ENCODE data around the gene EPB41. TPM values are rescaled to one million over a fixed set of nuclear protein-coding genes. Genes with fewer than 3 reads are reported as not detected.

EPB41 gene
- total and polyA plus RNA-seq, 2 of the 4 experiments (the other 2 are of a cell fraction): 4.6 to 10.0 TPM

DNA sequence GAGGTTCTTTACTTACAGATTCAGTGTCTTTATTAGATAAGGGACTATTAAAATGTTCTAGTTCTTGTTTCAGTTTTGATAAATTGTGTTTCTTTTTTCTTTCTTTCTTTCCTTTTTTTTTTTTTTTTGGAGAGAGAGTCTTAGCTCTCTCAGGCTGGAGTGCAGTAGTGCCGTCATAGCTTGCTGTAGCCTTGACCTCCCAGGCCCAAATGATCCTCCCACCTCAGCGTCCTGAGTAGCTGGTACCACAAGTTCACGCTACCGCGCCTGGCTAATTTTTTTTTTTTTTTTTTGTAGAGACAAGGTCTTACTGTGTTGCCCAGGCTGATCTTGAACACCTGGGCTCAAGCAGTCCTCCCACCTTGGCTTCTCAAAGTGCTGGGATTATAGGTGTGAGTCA is 132.8 kb downstream of the EPB41 start:
- Histone ChIP-seq H4K8ac (ENCODE audit: low read depth in 2 of 2, low read length in 2 of 2) (no peak overlapping the region), H3K4me1 (ENCODE audit: control insufficient read depth, insufficient read depth, low read length) (no peaks in the 10 kb centered on the region; the same call in 1 of the 2 replicates), H3K9me1 (ENCODE audit: insufficient read depth, low read length) (no peaks in the 10 kb centered on the region), H2AFZ (replicated peaks; ENCODE audit: low read length, poor library complexity) (no peak overlapping the region), H2AK5ac (ENCODE audit: low read depth, low read length) (no peak overlapping the region), H4K5ac (ENCODE audit: low read depth, low read length) (no peak overlapping the region), H3K14ac (replicated peaks; ENCODE audit: low read depth, low read length) (no peak overlapping the region), H3K4me3 (ENCODE audit: insufficient read depth, low read depth, low read length) (no peak overlapping the region), H3K36me3 (ENCODE audit: control insufficient read depth, insufficient read depth, low read length) (no peaks in the 10 kb centered on the region), H3K27ac (ENCODE audit: insufficient read depth, low read length) (no peak overlapping the region), H3K56ac (ENCODE audit: extremely low read depth, insufficient read depth, low read length) (no peak overlapping the region), H2BK15ac (ENCODE audit: low read depth, low read length) (no peak overlapping the region), H2AK9ac (replicated peaks; ENCODE audit: low read depth, low read length, poor library complexity) (no peak overlapping the region), H3K4me2 (ENCODE audit: low read depth, low read length) (no peak overlapping the region), H3K9ac (ENCODE audit: low read depth, low read length) (no peak overlapping the region), H2BK120ac (ENCODE audit: low read depth, low read length) (no peak overlapping the region), H2BK20ac (ENCODE audit: low read depth, low read length) (no peak overlapping the region), H3K9me3 (ENCODE audit: control insufficient read depth, insufficient read depth, low read length) (no peaks in the 10 kb centered on the region), H4K20me1 (ENCODE audit: insufficient read depth, low read length) (no peaks in the 10 kb centered on the region), H2BK5ac (ENCODE audit: low read depth, low read length, poor library complexity, severe bottlenecking) (no peak overlapping the region), H3K79me1 (ENCODE audit: low read depth in 1 of 2, low read length in 2 of 2) (no peaks in the 10 kb centered on the region), H3K4ac (ENCODE audit: low read depth, low read length) (no peak overlapping the region), H3K27me3 (ENCODE audit: control insufficient read depth, insufficient read depth, low read length) (no peaks in the 10 kb centered on the region), H4K91ac (ENCODE audit: insufficient read depth, low read depth, low read length) (no peak overlapping the region), H3K23ac (ENCODE audit: low read depth, low read length) (no peak overlapping the region), H3K18ac (ENCODE audit: low read depth, low read length) (no peak overlapping the region)
- in situ Hi-C loops (cut with MboI; ENCODE audit: low sequenced_read_pairs): no loop called here
- no CpG with 5 or more reads among the region's 5 CpGs for WGBS, 2 experiments (ENCODE audit: extremely low coverage in 2 of 2, insufficient read length in 1 of 2)
- ATAC-seq (ENCODE audit: low read depth) (no peak), DNase-seq (no peak)
- TF ChIP-seq POLR2A (IDR thresholded peaks at IDR 0.05; ENCODE audit: low read depth, low read length): no peak
- TF ChIP-seq, protein P1, sequence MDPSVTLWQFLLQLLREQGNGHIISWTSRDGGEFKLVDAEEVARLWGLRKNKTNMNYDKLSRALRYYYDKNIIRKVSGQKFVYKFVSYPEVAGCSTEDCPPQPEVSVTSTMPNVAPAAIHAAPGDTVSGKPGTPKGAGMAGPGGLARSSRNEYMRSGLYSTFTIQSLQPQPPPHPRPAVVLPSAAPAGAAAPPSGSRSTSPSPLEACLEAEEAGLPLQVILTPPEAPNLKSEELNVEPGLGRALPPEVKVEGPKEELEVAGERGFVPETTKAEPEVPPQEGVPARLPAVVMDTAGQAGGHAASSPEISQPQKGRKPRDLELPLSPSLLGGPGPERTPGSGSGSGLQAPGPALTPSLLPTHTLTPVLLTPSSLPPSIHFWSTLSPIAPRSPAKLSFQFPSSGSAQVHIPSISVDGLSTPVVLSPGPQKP (IDR thresholded peaks at IDR 0.05; ENCODE audit: borderline replicate concordance, low read depth, low read length): no peak
- dilution Hi-C loops (cut with HindIII; ENCODE audit: low sequenced_read_pairs, unreplicated experiment): no loop called here
- ChIA-PET CTCF (interaction anchor here (0.5 to 0.7 kb wide), 3 partner anchors 8 to 704 kb away, joined by 3 to 6 read pairs (median 6); no protein-coding TSS in a partner anchor), POLR2A (ENCODE audit: unreplicated experiment) (no interaction called here)
- no TSS peak for BruUV-seq (replicated peaks)
- intact Hi-C loops (cut with micrococcal nuclease): no loop called here

Data from IMR-90 (cell line).